Measurements from ENCODE around the gene PABPN1L.

Gene PABPN1L

DNA sequence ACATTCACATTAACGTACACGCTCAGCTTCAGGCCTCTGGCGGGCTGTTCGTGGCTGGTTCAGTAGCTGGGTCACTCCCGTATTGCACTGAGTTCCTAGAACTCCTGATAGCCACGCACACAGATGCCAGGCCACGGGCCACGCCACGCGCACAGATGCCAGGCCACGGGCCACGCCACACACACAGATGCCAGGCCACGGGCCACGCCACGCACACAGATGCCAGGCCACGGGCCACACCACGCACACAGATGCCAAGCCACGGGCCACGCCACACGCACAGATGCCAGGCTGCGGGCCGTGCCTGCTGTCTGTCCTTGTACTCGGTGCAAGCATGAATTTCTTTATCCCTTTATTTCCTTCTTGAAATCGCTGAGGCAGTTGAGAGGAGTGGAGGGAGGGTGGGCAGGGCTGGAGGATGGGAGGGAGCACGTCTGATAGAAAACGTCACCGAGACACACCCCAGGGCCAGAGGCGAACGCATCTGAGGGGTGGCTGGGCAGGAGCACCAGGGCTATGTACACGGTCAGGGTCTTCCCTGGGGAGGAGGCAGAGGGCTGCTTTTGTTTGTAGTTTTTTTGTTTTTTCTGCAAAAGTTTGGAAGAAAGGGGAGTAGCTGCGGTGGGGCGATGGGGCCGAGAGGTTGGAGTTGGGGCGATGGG lies 8.6 kb upstream of the PABPN1L start:
- Mint-ChIP-seq H3K27ac (no peak overlapping the region), H3K36me3 (ENCODE audit: low read depth) (peaks cover 58% of the 10 kb centered on the region), H3K9me3 (no peaks in the 10 kb centered on the region), H3K4me3 (no peak overlapping the region), H3K27me3 (peaks cover 35% of the 10 kb centered on the region), H3K4me1 (ENCODE audit: low read depth) (peaks cover 14% of the 10 kb centered on the region)
- intact Hi-C loops (cut with micrococcal nuclease) = no loop called here

DNA sequence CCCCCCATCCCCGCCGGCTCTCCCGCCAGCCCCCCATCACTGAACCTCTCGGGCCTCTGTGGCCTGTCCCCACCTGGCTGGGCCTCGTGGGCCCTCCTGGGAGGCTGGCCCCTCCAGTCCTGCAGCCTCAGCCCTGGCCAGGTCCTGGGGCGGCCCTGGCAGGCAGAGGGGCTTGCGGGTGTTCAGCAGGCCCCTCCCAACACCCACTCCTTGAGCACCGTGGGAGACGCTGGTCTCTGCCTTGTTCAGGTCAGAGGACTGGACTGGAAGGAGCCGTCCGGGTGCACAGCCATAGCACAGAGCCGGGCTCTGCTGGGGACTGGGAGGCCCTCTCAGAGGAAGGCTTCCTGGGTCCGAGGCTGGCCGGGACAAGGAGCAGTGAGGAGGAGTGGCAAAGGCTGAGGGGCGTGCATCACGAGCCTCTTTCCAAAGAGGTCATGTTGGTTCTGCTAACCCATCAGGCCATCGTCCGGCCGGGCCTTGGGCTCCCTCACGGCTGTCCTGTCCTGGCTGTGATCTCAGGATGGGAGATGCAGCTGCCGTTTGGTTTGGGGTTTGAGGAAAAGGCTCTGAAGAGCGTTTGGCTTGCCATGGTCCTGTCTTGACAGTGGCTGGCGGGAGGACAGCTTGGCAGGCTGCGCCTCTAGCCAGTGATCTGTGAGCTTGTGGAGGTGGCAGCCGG lies 6.3 kb upstream of the PABPN1L start:
- peaks cover 57% of the 10 kb centered on the region for H3K27me3 Mint-ChIP-seq
- intact Hi-C loops (cut with micrococcal nuclease) = no loop called here
- H3K9me3 Mint-ChIP-seq = no peaks in the 10 kb centered on the region
- no peak overlapping the region for H3K27ac Mint-ChIP-seq
- H3K36me3 Mint-ChIP-seq (ENCODE audit: low read depth) = peaks cover 35% of the 10 kb centered on the region
- no peak overlapping the region for H3K4me3 Mint-ChIP-seq
- peaks cover 14% of the 10 kb centered on the region for H3K4me1 Mint-ChIP-seq (ENCODE audit: low read depth)

GRCh38 chr16:88871730-88872416 lies 5.4 kb upstream of the PABPN1L start:
- intact Hi-C loops (cut with micrococcal nuclease) = no loop called here
- Mint-ChIP-seq H3K27me3 (peaks cover 63% of the 10 kb centered on the region), H3K9me3 (no peaks in the 10 kb centered on the region), H3K27ac (peak overlapping the region; percentile 47), H3K36me3 (ENCODE audit: low read depth) (peaks cover 26% of the 10 kb centered on the region), H3K4me3 (no peak overlapping the region), H3K4me1 (ENCODE audit: low read depth) (peaks cover 14% of the 10 kb centered on the region)

DNA sequence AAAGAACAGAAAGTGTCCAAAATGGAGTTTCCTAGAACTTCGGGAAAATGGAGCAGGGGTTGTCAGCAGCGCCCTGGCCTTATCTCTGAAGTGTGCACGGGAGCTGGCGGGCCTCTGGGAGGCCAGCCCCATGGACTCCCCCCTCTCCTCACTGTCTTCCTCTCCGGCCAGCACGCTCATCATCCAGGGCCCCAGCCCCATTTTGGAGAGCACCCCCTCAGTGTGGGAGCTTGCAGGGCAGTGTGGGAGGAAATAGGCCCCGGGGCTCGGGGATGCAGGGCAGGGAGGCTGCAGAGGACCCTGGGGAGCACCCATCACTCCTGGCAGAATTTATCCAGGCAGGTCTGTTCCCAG lies 4.9 kb upstream of the PABPN1L start:
- Mint-ChIP-seq H3K4me3 (peak overlapping the region; percentile 62), H3K36me3 (ENCODE audit: low read depth) (peaks cover 21% of the 10 kb centered on the region), H3K27ac (peak overlapping the region; percentile 47), H3K4me1 (ENCODE audit: low read depth) (peaks cover 14% of the 10 kb centered on the region), H3K27me3 (peaks cover 67% of the 10 kb centered on the region), H3K9me3 (no peaks in the 10 kb centered on the region)
- intact Hi-C loops (cut with micrococcal nuclease) = no loop called here

DNA sequence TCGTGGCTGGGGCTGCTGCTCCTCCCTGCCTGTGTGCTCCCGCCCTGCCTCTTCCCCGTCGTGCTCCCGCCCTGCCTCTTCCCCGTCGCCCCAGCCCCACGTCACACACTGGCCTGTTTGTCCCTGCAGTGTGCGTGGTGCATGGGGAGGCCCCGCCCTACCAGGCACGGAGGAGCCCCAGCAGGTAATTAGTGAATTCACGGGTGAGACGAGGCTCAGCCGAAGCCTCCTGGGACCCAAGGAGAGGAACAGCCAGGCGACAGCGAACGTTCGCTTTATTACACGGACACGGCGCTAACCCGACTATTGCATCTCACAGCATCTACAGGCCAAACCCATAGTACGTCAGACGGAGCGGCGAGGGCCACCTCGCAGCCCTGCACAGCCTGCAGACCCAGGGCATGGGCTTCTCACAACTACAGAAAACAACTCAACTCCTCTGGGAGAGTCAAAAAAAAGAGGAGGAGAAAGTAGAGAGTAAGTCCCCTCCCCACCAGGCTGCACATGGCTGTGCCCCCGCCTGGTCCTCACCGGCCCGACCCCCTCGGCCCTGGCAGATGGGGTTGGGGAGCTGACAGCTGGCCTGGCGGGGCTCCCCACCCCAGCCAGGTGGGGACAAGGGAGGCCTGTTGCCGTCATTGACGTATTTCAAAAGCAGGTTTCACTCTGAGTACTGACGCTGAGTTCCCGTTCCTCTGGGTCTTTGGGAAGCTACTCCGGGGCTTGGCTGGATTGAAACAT lies 4.3 kb upstream of the PABPN1L start:
- Mint-ChIP-seq H3K4me1 (ENCODE audit: low read depth) (peaks cover 14% of the 10 kb centered on the region), H3K27me3 (peaks cover 67% of the 10 kb centered on the region), H3K4me3 (peak overlapping the region; percentile 62), H3K27ac (peak overlapping the region; percentile 47), H3K9me3 (no peaks in the 10 kb centered on the region), H3K36me3 (ENCODE audit: low read depth) (peaks cover 15% of the 10 kb centered on the region)
- intact Hi-C loops (cut with micrococcal nuclease) = no loop called here

DNA sequence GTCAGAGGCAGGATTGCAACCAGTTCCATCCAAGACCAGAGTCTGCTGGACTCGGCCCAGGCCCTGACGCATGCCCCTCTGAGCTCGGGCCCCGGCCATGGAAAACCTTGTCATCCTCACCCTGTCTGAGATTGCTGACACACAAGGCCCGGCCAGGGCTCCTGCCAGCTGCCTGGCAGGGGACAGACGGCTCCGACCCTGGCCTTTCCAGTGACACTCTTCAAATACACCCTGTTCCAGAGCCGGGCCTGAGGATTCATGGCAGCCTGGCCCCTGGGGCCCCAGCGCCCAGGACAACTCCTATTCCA lies 3.2 kb upstream of the PABPN1L start:
- Mint-ChIP-seq H3K9me3 (no peaks in the 10 kb centered on the region), H3K36me3 (ENCODE audit: low read depth) (peaks cover 4% of the 10 kb centered on the region), H3K4me1 (ENCODE audit: low read depth) (peaks cover 14% of the 10 kb centered on the region), H3K4me3 (no peak overlapping the region), H3K27ac (no peak overlapping the region), H3K27me3 (peaks cover 67% of the 10 kb centered on the region)
- intact Hi-C loops (cut with micrococcal nuclease) = no loop called here

- Mint-ChIP-seq H3K4me3 (no peak overlapping the region), H3K4me1 (ENCODE audit: low read depth) (peaks cover 14% of the 10 kb centered on the region), H3K27ac (no peak overlapping the region), H3K9me3 (no peaks in the 10 kb centered on the region), H3K27me3 (peaks cover 67% of the 10 kb centered on the region), H3K36me3 (ENCODE audit: low read depth) (no peaks in the 10 kb centered on the region)
- intact Hi-C loops (cut with micrococcal nuclease) = no loop called here
Measured at GRCh38 chr16:88868974-88869672, 2.7 kb upstream of the PABPN1L start.

DNA sequence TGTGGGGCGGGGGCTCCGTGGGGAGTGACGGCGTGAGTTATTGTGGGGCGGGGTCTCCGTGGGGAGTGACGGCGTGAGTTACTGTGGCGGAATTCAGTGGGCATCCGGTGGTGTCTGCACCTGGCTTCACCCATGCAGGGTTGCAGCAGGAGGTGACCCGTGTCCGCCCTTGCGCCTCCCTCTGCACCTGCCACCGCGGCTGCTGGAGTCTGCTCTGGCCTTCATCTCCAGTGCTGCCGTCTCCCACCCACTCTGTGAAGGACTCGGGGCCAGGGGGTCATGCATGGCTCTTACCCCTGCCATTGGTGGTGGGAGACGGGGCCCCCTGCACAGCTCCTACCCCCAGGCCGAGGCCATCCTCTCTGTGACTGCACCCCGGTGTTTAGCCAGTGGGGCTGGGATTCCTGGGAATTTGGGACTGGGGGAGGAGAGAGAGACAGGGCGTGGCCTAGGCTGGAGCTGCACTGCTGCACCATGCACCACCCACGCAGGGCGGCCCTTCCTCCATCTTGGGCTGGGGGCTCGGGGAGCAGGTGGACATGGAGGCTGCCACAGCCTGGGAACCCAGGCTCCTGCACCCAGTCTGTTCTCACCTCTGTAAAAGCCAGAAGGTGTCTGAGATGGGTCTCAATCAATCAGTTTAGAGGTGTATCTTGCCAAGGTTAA lies 1.3 kb upstream of the PABPN1L start:
- H3K4me1 Mint-ChIP-seq (ENCODE audit: low read depth) = peaks cover 14% of the 10 kb centered on the region
- no peak overlapping the region for H3K4me3 Mint-ChIP-seq
- H3K27ac Mint-ChIP-seq = no peak overlapping the region
- H3K27me3 Mint-ChIP-seq = peaks cover 57% of the 10 kb centered on the region
- no peaks in the 10 kb centered on the region for H3K9me3 Mint-ChIP-seq
- peaks cover 5% of the 10 kb centered on the region for H3K36me3 Mint-ChIP-seq (ENCODE audit: low read depth)
- intact Hi-C loops (cut with micrococcal nuclease) = no loop called here

DNA sequence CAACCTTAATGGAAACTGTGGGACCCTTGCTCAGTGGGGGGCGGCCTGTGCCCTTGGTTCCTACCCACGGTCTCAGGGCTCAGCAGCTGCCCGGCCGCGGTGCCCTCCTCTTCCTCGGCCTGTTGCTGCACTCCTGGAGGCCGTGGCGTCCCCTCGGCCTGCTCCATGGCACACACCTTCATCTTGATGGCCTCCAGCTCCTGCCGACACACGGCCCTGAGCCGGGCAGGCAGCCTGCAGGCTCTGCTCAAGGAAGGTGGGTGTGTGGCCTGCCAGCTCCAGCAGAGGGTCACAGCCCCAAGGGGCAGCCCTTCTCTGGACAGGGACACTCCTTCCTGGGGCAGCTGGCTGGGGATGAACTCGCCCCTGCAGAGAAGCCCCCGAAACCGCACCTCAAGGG lies 718 bp downstream of the PABPN1L start:
- Mint-ChIP-seq H3K4me3 (no peak overlapping the region), H3K27me3 (peaks cover 39% of the 10 kb centered on the region), H3K9me3 (no peaks in the 10 kb centered on the region), H3K4me1 (ENCODE audit: low read depth) (peaks cover 5% of the 10 kb centered on the region), H3K27ac (no peak overlapping the region), H3K36me3 (ENCODE audit: low read depth) (peaks cover 25% of the 10 kb centered on the region)
- intact Hi-C loops (cut with micrococcal nuclease) = no loop called here

GRCh38 chr16:88865310-88865709 lies 1.1 kb downstream of the PABPN1L start:
- Mint-ChIP-seq H3K36me3 (ENCODE audit: low read depth) (peaks cover 29% of the 10 kb centered on the region), H3K4me3 (no peak overlapping the region), H3K9me3 (no peaks in the 10 kb centered on the region), H3K27ac (no peak overlapping the region), H3K27me3 (peaks cover 34% of the 10 kb centered on the region), H3K4me1 (ENCODE audit: low read depth) (peaks cover under 1% of the 10 kb centered on the region)
- intact Hi-C loops (cut with micrococcal nuclease) = no loop called here

GRCh38 chr16:88864521-88864920 lies 1.9 kb downstream of the PABPN1L start:
- Mint-ChIP-seq H3K4me3 (no peak overlapping the region), H3K27ac (no peak overlapping the region), H3K36me3 (ENCODE audit: low read depth) (peaks cover 37% of the 10 kb centered on the region), H3K4me1 (ENCODE audit: low read depth) (peaks cover 4% of the 10 kb centered on the region), H3K9me3 (no peaks in the 10 kb centered on the region), H3K27me3 (peaks cover 26% of the 10 kb centered on the region)
- intact Hi-C loops (cut with micrococcal nuclease) = no loop called here

DNA sequence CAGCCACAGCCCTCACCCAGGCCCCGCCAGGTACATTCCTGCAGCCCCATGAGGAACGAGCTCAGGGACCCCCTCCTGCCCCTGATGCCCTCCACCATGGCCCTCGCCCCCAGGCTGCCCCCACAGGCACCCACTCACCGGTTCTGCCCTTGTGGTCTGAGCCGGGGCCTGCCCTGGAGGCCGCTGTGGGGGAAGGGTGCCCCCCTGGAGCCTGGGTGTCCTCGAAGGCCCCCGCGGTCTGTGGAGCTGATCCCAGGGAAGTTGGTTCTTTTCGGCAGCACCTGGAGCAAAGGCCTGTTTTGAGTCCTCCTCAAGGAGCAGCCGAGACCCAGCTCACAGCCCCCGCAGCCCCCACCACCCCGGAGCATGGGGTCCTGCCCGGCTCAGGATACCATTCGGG lies 2.4 kb downstream of the PABPN1L start:
- Mint-ChIP-seq H3K27ac (no peak overlapping the region), H3K27me3 (peaks cover 22% of the 10 kb centered on the region), H3K36me3 (ENCODE audit: low read depth) (peaks cover 41% of the 10 kb centered on the region), H3K4me3 (no peak overlapping the region), H3K9me3 (no peaks in the 10 kb centered on the region), H3K4me1 (ENCODE audit: low read depth) (peaks cover 8% of the 10 kb centered on the region)
- intact Hi-C loops (cut with micrococcal nuclease) = no loop called here

DNA sequence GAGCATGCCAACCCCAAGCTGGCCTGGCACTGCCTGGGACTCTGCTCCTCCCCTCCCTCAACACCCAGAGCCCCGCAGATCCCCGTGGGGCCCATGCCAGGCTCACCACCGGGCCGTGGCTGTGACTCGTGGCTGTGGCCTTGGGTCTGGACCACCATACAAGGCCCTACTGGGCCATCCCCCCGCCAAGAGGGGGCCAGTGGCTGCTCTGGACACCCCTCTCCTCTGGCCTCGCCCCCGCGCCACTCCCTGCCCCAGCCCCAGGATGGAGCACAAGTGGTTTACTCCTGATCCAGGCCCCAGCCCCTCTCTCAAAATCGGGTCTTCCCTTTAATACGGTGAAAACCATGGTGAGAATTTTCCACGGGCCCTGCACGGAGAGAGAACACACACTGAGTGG lies 3.0 kb downstream of the PABPN1L start:
- H3K4me1 Mint-ChIP-seq (ENCODE audit: low read depth) = peaks cover 14% of the 10 kb centered on the region
- H3K36me3 Mint-ChIP-seq (ENCODE audit: low read depth) = peaks cover 47% of the 10 kb centered on the region
- H3K4me3 Mint-ChIP-seq = no peak overlapping the region
- no peaks in the 10 kb centered on the region for H3K9me3 Mint-ChIP-seq
- H3K27ac Mint-ChIP-seq = no peak overlapping the region
- peaks cover 15% of the 10 kb centered on the region for H3K27me3 Mint-ChIP-seq
- intact Hi-C loops (cut with micrococcal nuclease) = no loop called here
